ENCODE data around the gene KCNH4.

The KCNH4 gene

GRCh38 chr17:42132941-42133340, 48.0 kb downstream of the KCNH4 start:
- no peaks in the 10 kb centered on the region for H3K9me3 ChIP-seq (ENCODE audit: insufficient read depth, low read depth, low read length)
- H3K27me3 ChIP-seq (ENCODE audit: insufficient read depth, low read length) = no peaks in the 10 kb centered on the region
- no peak overlapping the region for H3K27ac ChIP-seq (ENCODE audit: low read depth, low read length)
- H3K9ac ChIP-seq (ENCODE audit: low read depth, low read length) = no peak overlapping the region
- H3K36me3 ChIP-seq (ENCODE audit: insufficient read depth, low read length) = peaks cover 34% of the 10 kb centered on the region
- H3K4me3 ChIP-seq (ENCODE audit: low read length) = no peak overlapping the region
- WGBS = 85% methylated on average over 3 of the region's 3 CpGs
- peaks cover 10% of the 10 kb centered on the region; the same call in 1 of the 2 replicates for H3K4me1 ChIP-seq (ENCODE audit: insufficient read depth, low read length)

GRCh38 chr17:42131981-42132432, 48.9 kb downstream of the KCNH4 start:
- 77% methylated on average over 3 of the region's 4 CpGs for WGBS
- H3K4me1 ChIP-seq (ENCODE audit: insufficient read depth, low read length) = peaks cover 10% of the 10 kb centered on the region; the same call in 1 of the 2 replicates
- H3K9ac ChIP-seq (ENCODE audit: low read depth, low read length) = no peak overlapping the region
- H3K9me3 ChIP-seq (ENCODE audit: insufficient read depth, low read depth, low read length) = no peaks in the 10 kb centered on the region
- H3K36me3 ChIP-seq (ENCODE audit: insufficient read depth, low read length) = peaks cover 43% of the 10 kb centered on the region
- H3K27ac ChIP-seq (ENCODE audit: low read depth, low read length) = no peak overlapping the region
- no peak overlapping the region for H3K4me3 ChIP-seq (ENCODE audit: low read length)
- H3K27me3 ChIP-seq (ENCODE audit: insufficient read depth, low read length) = no peaks in the 10 kb centered on the region

- no peaks in the 10 kb centered on the region for H3K9me3 ChIP-seq (ENCODE audit: insufficient read depth, low read depth, low read length)
- peaks cover 10% of the 10 kb centered on the region; the same call in 1 of the 2 replicates for H3K4me1 ChIP-seq (ENCODE audit: insufficient read depth, low read length)
- 93% methylated on average over 4 of the region's 4 CpGs for WGBS
- no peaks in the 10 kb centered on the region for H3K27me3 ChIP-seq (ENCODE audit: insufficient read depth, low read length)
- peaks cover 49% of the 10 kb centered on the region for H3K36me3 ChIP-seq (ENCODE audit: insufficient read depth, low read length)
- H3K27ac ChIP-seq (ENCODE audit: low read depth, low read length) = no peak overlapping the region
- no peak overlapping the region for H3K4me3 ChIP-seq (ENCODE audit: low read length)
- H3K9ac ChIP-seq (ENCODE audit: low read depth, low read length) = no peak overlapping the region
Measured at GRCh38 chr17:42131232-42131631, 49.7 kb downstream of the KCNH4 start.

- Histone ChIP-seq H3K27ac (ENCODE audit: low read depth, low read length) (no peak overlapping the region), H3K9ac (ENCODE audit: low read depth, low read length) (no peak overlapping the region), H3K36me3 (ENCODE audit: insufficient read depth, low read length) (peaks cover 56% of the 10 kb centered on the region), H3K4me1 (ENCODE audit: insufficient read depth, low read length) (peaks cover 8% of the 10 kb centered on the region; the same call in 1 of the 2 replicates), H3K4me3 (ENCODE audit: low read length) (no peak overlapping the region), H3K9me3 (ENCODE audit: insufficient read depth, low read depth, low read length) (no peaks in the 10 kb centered on the region), H3K27me3 (ENCODE audit: insufficient read depth, low read length) (no peaks in the 10 kb centered on the region)
- WGBS = 94% methylated on average over 16 of the region's 16 CpGs
Measured at GRCh38 chr17:42130310-42130936, 50.5 kb downstream of the KCNH4 start.

- Histone ChIP-seq H3K9ac (ENCODE audit: low read depth, low read length) (no peak overlapping the region), H3K9me3 (ENCODE audit: insufficient read depth, low read depth, low read length) (no peaks in the 10 kb centered on the region), H3K4me3 (ENCODE audit: low read length) (no peak overlapping the region), H3K36me3 (ENCODE audit: insufficient read depth, low read length) (peaks cover 66% of the 10 kb centered on the region), H3K27ac (ENCODE audit: low read depth, low read length) (no peak overlapping the region), H3K4me1 (ENCODE audit: insufficient read depth, low read length) (peaks cover 6% of the 10 kb centered on the region; the same call in 1 of the 2 replicates), H3K27me3 (ENCODE audit: insufficient read depth, low read length) (no peaks in the 10 kb centered on the region)
- WGBS = 97% methylated on average over 8 of the region's 8 CpGs
Measured at GRCh38 chr17:42129109-42129837, 51.7 kb downstream of the KCNH4 start.

GRCh38 chr17:42127414-42127813, 53.5 kb downstream of the KCNH4 start:
- peaks cover 4% of the 10 kb centered on the region; the same call in 1 of the 2 replicates for H3K4me1 ChIP-seq (ENCODE audit: insufficient read depth, low read length)
- H3K4me3 ChIP-seq (ENCODE audit: low read length) = no peak overlapping the region
- H3K27ac ChIP-seq (ENCODE audit: low read depth, low read length) = no peak overlapping the region
- H3K9me3 ChIP-seq (ENCODE audit: insufficient read depth, low read depth, low read length) = no peaks in the 10 kb centered on the region
- H3K36me3 ChIP-seq (ENCODE audit: insufficient read depth, low read length) = peaks cover 62% of the 10 kb centered on the region
- H3K27me3 ChIP-seq (ENCODE audit: insufficient read depth, low read length) = no peaks in the 10 kb centered on the region
- no peak overlapping the region for H3K9ac ChIP-seq (ENCODE audit: low read depth, low read length)
- WGBS = 92% methylated on average over 6 of the region's 6 CpGs

GRCh38 chr17:42126836-42127235, 54.1 kb downstream of the KCNH4 start:
- WGBS = 93% methylated on average over 3 of the region's 3 CpGs
- H3K27ac ChIP-seq (ENCODE audit: low read depth, low read length) = no peak overlapping the region
- H3K4me1 ChIP-seq (ENCODE audit: insufficient read depth, low read length) = peaks cover 4% of the 10 kb centered on the region; the same call in 1 of the 2 replicates

GRCh38 chr17:42125565-42125964, 55.4 kb downstream of the KCNH4 start:
- Histone ChIP-seq H3K9me3 (ENCODE audit: insufficient read depth, low read depth, low read length) (no peaks in the 10 kb centered on the region), H3K9ac (ENCODE audit: low read depth, low read length) (no peak overlapping the region), H3K36me3 (ENCODE audit: insufficient read depth, low read length) (peaks cover 60% of the 10 kb centered on the region), H3K27ac (ENCODE audit: low read depth, low read length) (no peak overlapping the region), H3K4me3 (ENCODE audit: low read length) (no peak overlapping the region), H3K27me3 (ENCODE audit: insufficient read depth, low read length) (no peaks in the 10 kb centered on the region), H3K4me1 (ENCODE audit: insufficient read depth, low read length) (peaks cover 4% of the 10 kb centered on the region; the same call in 1 of the 2 replicates)
- WGBS = 89% methylated on average over 12 of the region's 12 CpGs

More at GRCh38 chr17:42126836-42127235, 54.1 kb downstream of the KCNH4 start:
- Histone ChIP-seq H3K36me3 (ENCODE audit: insufficient read depth, low read length) (peaks cover 62% of the 10 kb centered on the region), H3K9ac (ENCODE audit: low read depth, low read length) (no peak overlapping the region), H3K27me3 (ENCODE audit: insufficient read depth, low read length) (no peaks in the 10 kb centered on the region), H3K4me3 (ENCODE audit: low read length) (no peak overlapping the region), H3K9me3 (ENCODE audit: insufficient read depth, low read depth, low read length) (no peaks in the 10 kb centered on the region)

- H3K9me3 ChIP-seq (ENCODE audit: insufficient read depth, low read depth, low read length) = no peaks in the 10 kb centered on the region
- 98% methylated on average over 3 of the region's 3 CpGs for WGBS
- no peak overlapping the region for H3K4me3 ChIP-seq (ENCODE audit: low read length)
- no peak overlapping the region for H3K27ac ChIP-seq (ENCODE audit: low read depth, low read length)
- peaks cover 4% of the 10 kb centered on the region; the same call in 1 of the 2 replicates for H3K4me1 ChIP-seq (ENCODE audit: insufficient read depth, low read length)
- no peaks in the 10 kb centered on the region for H3K27me3 ChIP-seq (ENCODE audit: insufficient read depth, low read length)
- no peak overlapping the region for H3K9ac ChIP-seq (ENCODE audit: low read depth, low read length)
- H3K36me3 ChIP-seq (ENCODE audit: insufficient read depth, low read length) = peaks cover 48% of the 10 kb centered on the region
Measured at GRCh38 chr17:42124256-42124655, 56.7 kb downstream of the KCNH4 start.

- Histone ChIP-seq H3K27ac (ENCODE audit: low read depth, low read length) (no peak within 1 kb of the TSS), H3K36me3 (ENCODE audit: insufficient read depth, low read length) (peaks cover 45% of the 10 kb centered on the region), H3K9ac (ENCODE audit: low read depth, low read length) (no peak within 1 kb of the TSS), H3K4me3 (ENCODE audit: low read length) (peak within 1 kb of the TSS; percentile 33), H3K4me1 (ENCODE audit: insufficient read depth, low read length) (peaks cover 4% of the 10 kb centered on the region; the same call in 1 of the 2 replicates), H3K27me3 (ENCODE audit: insufficient read depth, low read length) (no peaks in the 10 kb centered on the region), H3K9me3 (ENCODE audit: insufficient read depth, low read depth, low read length) (no peaks in the 10 kb centered on the region)
- WGBS = 49% methylated on average over 61 of the region's 61 CpGs
Measured at GRCh38 chr17:42122371-42123303, 58.3 kb downstream of the KCNH4 start, which contains the start of gene HSPB9. Gene HSPB9, plus strand, starts transcription at chr17:42122804. Its CDS starts 47 bp downstream, at chr17:42122851.

Data from HUES64 (cell line).